K562 (cell line): ENCODE measurements around the gene SLC1A7. TPM values are rescaled to one million over a fixed set of nuclear protein-coding genes. Genes with fewer than 3 reads are reported as not detected.

Experiments
- ATAC-seq: fragments of 200-7000 bp; cut with Tn5 transposase; 3 replicates; pipeline ENCODE4 v1.9.1; 2020; ENCODE audit warnings: moderate library complexity
- BruUV-seq: library from RNA; stranded (reverse); fragments of 400-500 nt; replicated peaks from 2 replicates; lab custom pipeline; 2021; lab: Mats Ljungman, UMichigan
- CTCF ChIA-PET: fragments of 300-600 bp; formaldehyde crosslinking; extraction: SDS; loops from one replicate; lab custom pipeline; 2021; ENCODE audit warnings: low intra/inter-chr PET ratio; lab: Yijun Ruan, JAX
- POLR2A ChIA-PET: fragments of 300-600, 350-650 bp; sonication (Branson Sonifier 250); formaldehyde crosslinking; extraction: SDS; loops from one replicate; lab custom pipeline; 2021; ENCODE audit warnings: antibody characterized with exemption, inconsistent platforms; lab: Yijun Ruan, JAX
- DNase-seq, 4 experiments: peaks; one replicate each; pipeline versions ENCODE4 v3.0.0 to v3.0.0-alpha.2; 2011 to 2018; ENCODE audit warnings: low spot score in 3 of 4, mixed read lengths in 3 of 4; ENCODE audit errors: extremely low read depth in 1 of 4
- FAIRE-seq: peaks from 2 replicates; lab custom pipeline; 2011; peaks lifted over from hg19 to GRCh38; lab: Jason Lieb, UNC
- H2AFZ ChIP-seq: 2 replicates; pipeline ENCODE4 v1.6.0; 2011; ENCODE audit warnings: low read depth, low read length, control low read depth, inconsistent platforms
- H3K27ac ChIP-seq: fragments of 200-600 bp; 3 replicates; pipeline ENCODE4 v1.8.0; 2011; ENCODE audit warnings: low read depth, mild to moderate bottlenecking, control low read depth, inconsistent platforms, low read length, moderate library complexity, mixed read lengths; ENCODE audit errors: extremely low read depth
- H3K27me3 ChIP-seq, 2 experiments: fragments of 300-600 bp in 1 of 2; 2 replicates in 1 of 2; 3 replicates in 1 of 2; pipeline versions ENCODE4 v1.6.0 to v1.8.0; 2011; ENCODE audit warnings: inconsistent platforms in 2 of 2, low read length in 2 of 2, mild to moderate bottlenecking in 1 of 2, mixed read lengths in 1 of 2, moderate library complexity in 1 of 2; ENCODE audit not compliant: control insufficient read depth in 2 of 2, insufficient read depth in 2 of 2
- H3K36me3 ChIP-seq: fragments of 300-600 bp; 3 replicates; pipeline ENCODE4 v1.8.0; 2011; ENCODE audit warnings: mild to moderate bottlenecking, low read length, inconsistent platforms; ENCODE audit not compliant: control insufficient read depth, insufficient read depth
- H3K4me1 ChIP-seq, 2 experiments: fragments of 200-600 bp in 1 of 2; replicated peaks in 1 of 2; 2 replicates in 1 of 2; 3 replicates in 1 of 2; pipeline versions ENCODE4 v1.5.1 to v1.8.0; 2011; ENCODE audit warnings: inconsistent platforms in 2 of 2, low read length in 2 of 2, mild to moderate bottlenecking in 1 of 2, mixed read lengths in 1 of 2, moderate library complexity in 1 of 2; ENCODE audit not compliant: control insufficient read depth in 2 of 2, insufficient read depth in 2 of 2
- H3K4me2 ChIP-seq: 2 replicates; pipeline ENCODE4 v1.6.1; 2011; ENCODE audit warnings: low read length, control low read depth, inconsistent platforms, mixed read lengths; ENCODE audit not compliant: insufficient read depth
- H3K4me3 ChIP-seq: fragments of 200-600 bp; sonication (generic), shearing (Covaris generic); 2 replicates; pipeline ENCODE4 v1.5.1; 2016; ENCODE audit warnings: control low read depth, inconsistent platforms
- H3K79me2 ChIP-seq: fragments of 200-600 bp; 3 replicates; pipeline ENCODE4 v1.8.0; 2011; ENCODE audit warnings: low read length, inconsistent platforms; ENCODE audit not compliant: control insufficient read depth, insufficient read depth
- H3K9ac ChIP-seq, 2 experiments: 2 replicates each; pipeline versions ENCODE4 v1.6.0 to v1.6.1; 2011; ENCODE audit warnings: low read depth in 2 of 2, low read length in 2 of 2, control low read depth in 1 of 2, inconsistent platforms in 1 of 2, mild to moderate bottlenecking in 1 of 2, mixed read lengths in 1 of 2; ENCODE audit not compliant: insufficient read depth in 1 of 2
- H3K9me1 ChIP-seq: one replicate; pipeline ENCODE4 v1.6.0; 2011; ENCODE audit warnings: inconsistent platforms, mild to moderate bottlenecking, low read length, moderate library complexity; ENCODE audit not compliant: control insufficient read depth, insufficient read depth
- H3K9me3 ChIP-seq: replicated peaks from 2 replicates; pipeline ENCODE4 v1.5.1; 2011; ENCODE audit warnings: low read depth, low read length, inconsistent platforms; ENCODE audit not compliant: control insufficient read depth, insufficient read depth
- H4K20me1 ChIP-seq: replicated peaks from 2 replicates; pipeline ENCODE4 v1.6.1; 2011; ENCODE audit warnings: low read length, inconsistent platforms, mixed read lengths; ENCODE audit not compliant: control insufficient read depth, insufficient read depth
- GTF2A2 ChIP-seq: IDR thresholded peaks from 2 replicates; pipeline ENCODE4 v1.6.1; 2016; ENCODE audit warnings: mild to moderate bottlenecking, missing genetic modification characterization, missing compliant biosample characterization
- JUNB ChIP-seq: fragments of 450-650 bp; formaldehyde crosslinking; conservative IDR thresholded peaks from 2 replicates; pipeline ENCODE4 v1.4.0; 2020; ENCODE audit warnings: mild to moderate bottlenecking
- RBM25 ChIP-seq: fragments of 200-400 bp; formaldehyde crosslinking; IDR thresholded peaks from 2 replicates; pipeline ENCODE4 v1.6.1; 2018; ENCODE audit warnings: low read length, low read depth, moderate library complexity; ENCODE audit not compliant: severe bottlenecking
- RUNX1 ChIP-seq: sonication (generic); IDR thresholded peaks from 2 replicates; pipeline ENCODE4 v1.6.1; 2016; ENCODE audit warnings: antibody characterized with exemption, low read depth
- TEAD2 ChIP-seq: fragments of 450-650 bp; IDR thresholded peaks from 2 replicates; pipeline ENCODE4 v1.6.1; 2016; ENCODE audit warnings: missing genetic modification characterization, control low read depth, missing compliant biosample characterization
- ZFP91 ChIP-seq: sonication (generic); formaldehyde crosslinking; IDR thresholded peaks from 2 replicates; pipeline ENCODE4 v1.8.0; 2022; ENCODE audit warnings: mild to moderate bottlenecking, missing genetic modification reagents
- WGBS: fragments of 100-300 bp; shearing (Covaris generic); methylation state at CpG from one replicate; pipeline ENCODE4 v1.1.6; 2016; ENCODE audit warnings: low coverage, mixed read lengths; ENCODE audit not compliant: insufficient coverage; ENCODE audit errors: missing lambda C conversion rate; 5-methylcytosine and 5-hydroxymethylcytosine counted together
- in situ Hi-C: fragments of 300-500 bp; cut with MboI; formaldehyde crosslinking; loops from 4 replicates; pipeline ENCODE4 v1.15.0; 2018; ENCODE audit warnings: inconsistent platforms, mixed read lengths
- intact Hi-C: fragments of 100-400 bp; cut with micrococcal nuclease; formaldehyde crosslinking; loops from 2 replicates; pipeline ENCODE4 v1.14.2; 2022
- polyA plus RNA-seq, 8 experiments: library from polyadenylated mRNA; depleted of rRNA in 4 of 8; stranded (reverse) in 5 of 8; unstranded in 3 of 8; fragments of >200 nt; fragmentation: Nextera tagmentation in 2 of 8; fragmentation: Illumina TruSeq in 1 of 8; extraction: Ambion mirVana in 2 of 8; extraction: Trizol in 1 of 8; gene quantifications; 2 replicates each; pipeline versions ENCODE4 v1.2.1 to v1.2.3, GENCODE V29; 2011 to 2014; ENCODE audit warnings: inconsistent platforms in 1 of 8, missing spikeins in 1 of 8
- total RNA-seq, 7 experiments: library from RNA; depleted of rRNA in 6 of 7; stranded (reverse); fragments of >200 nt in 6 of 7; fragmentation: Illumina TruSeq in 2 of 7; extraction: Trizol in 2 of 7; gene quantifications; 2 replicates each; pipeline versions ENCODE4 v1.2.1 to v1.2.3, GENCODE V29; 2011 to 2021; ENCODE audit warnings: low replicate concordance in 1 of 7

The SLC1A7 gene
- total and polyA plus RNA-seq, 9 of the 15 experiments (the other 6 are each of a cell fraction or from before 2014, with no cell fraction given), result 0.07 TPM; not detected in 8

GRCh38 chr1:53077599-53077965 lies 64.9 kb downstream of the SLC1A7 start (continued):
- TF ChIP-seq GTF2A2, result no peak

GRCh38 chr1:53076721-53077598 lies 65.5 kb downstream of the SLC1A7 start:
- Histone ChIP-seq H2AFZ (no peak overlapping the region), H3K27ac (no peak overlapping the region), H3K9me3 (no peaks in the 10 kb centered on the region), H3K9me1 (no peaks in the 10 kb centered on the region), H3K27me3 (peaks cover 0 to 28% of the 10 kb centered on the region in 2 experiments; a peak in 2 of 5 replicates), H3K4me3 (no peak overlapping the region), H4K20me1 (peaks cover 4% of the 10 kb centered on the region; the same call in 1 of the 2 replicates), H3K4me1 (peaks cover 0 to 33% of the 10 kb centered on the region in 2 experiments; a peak in 2 of 5 replicates), H3K9ac (no peak overlapping the region), H3K36me3 (no peaks in the 10 kb centered on the region), H3K79me2 (no peaks in the 10 kb centered on the region), H3K4me2 (no peak overlapping the region)
- BruUV-seq, result no TSS peak
- WGBS, result 16% methylated on average over 18 of the region's 19 CpGs
- TF ChIP-seq ZFP91, result no peak
- no peak for TF ChIP-seq TEAD2 (tag)
- no peak for TF ChIP-seq JUNB (CRISPR knock-in tag)
- TF ChIP-seq RUNX1, result no peak
- no peak for TF ChIP-seq RBM25
- in situ Hi-C loops (loop anchor here (5.0 kb wide), 1 partner anchor 45 kb away; no protein-coding TSS in a partner anchor), intact Hi-C loops (no loop called here)
- no peak for FAIRE-seq
- DNase-seq, result no peak
- no peak for ATAC-seq
- POLR2A ChIA-PET, result interaction anchor here (0.6 to 0.8 kb wide), 2 partner anchors 18 to 124 kb away, joined by 3 read pairs; no protein-coding TSS in a partner anchor
- CTCF ChIA-PET, result no interaction called here
